HG03469 (cell line): ENCODE data around the gene PBX3.

ENCODE experiments used
- ATAC-seq: cut with Tn5 transposase; IDR thresholded peaks from one replicate; pipeline ENCODE4 v1.9.1; 2021; ENCODE audit warnings: mild to moderate bottlenecking, moderate library complexity, moderate number of reproducible peaks; ENCODE audit not compliant: unreplicated experiment

Gene PBX3

DNA sequence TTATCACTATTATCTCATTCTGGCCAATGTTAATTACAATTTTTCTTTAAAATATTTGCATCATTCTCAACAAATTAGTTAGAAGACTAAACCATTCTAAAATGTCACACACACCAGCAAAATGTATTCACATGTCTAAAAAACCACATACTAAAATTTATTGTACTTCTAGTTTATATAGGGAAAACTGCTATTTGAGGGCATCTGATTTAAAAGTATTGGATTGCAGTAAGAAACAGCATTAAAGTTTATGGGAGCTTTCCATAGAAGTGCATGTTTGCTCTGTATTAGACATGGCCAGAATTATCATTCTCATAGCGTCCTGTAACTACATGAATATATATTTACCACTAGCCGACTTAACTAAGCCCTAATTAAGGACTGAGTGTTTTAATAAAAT is 150.3 kb downstream of the PBX3 start:
- ATAC-seq = no peak

DNA sequence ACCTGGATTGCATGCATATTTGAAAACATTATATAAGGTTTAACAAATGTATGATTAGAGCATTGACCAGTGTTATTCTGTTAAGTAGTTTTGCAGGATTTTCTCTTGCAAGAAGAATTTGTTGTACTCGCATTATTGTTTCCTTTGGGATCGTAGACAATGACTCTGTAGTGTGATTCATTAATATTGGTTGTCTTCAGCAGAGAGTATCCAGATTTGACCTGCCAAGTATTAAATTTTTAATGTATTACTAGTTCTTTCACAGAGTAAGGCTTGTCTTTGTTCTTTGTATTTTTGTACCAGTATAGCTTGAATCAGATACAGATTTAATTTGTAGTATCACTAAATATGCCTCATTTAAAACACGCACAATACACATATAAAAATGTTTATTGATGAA is 155.0 kb downstream of the PBX3 start:
- ATAC-seq = no peak

DNA sequence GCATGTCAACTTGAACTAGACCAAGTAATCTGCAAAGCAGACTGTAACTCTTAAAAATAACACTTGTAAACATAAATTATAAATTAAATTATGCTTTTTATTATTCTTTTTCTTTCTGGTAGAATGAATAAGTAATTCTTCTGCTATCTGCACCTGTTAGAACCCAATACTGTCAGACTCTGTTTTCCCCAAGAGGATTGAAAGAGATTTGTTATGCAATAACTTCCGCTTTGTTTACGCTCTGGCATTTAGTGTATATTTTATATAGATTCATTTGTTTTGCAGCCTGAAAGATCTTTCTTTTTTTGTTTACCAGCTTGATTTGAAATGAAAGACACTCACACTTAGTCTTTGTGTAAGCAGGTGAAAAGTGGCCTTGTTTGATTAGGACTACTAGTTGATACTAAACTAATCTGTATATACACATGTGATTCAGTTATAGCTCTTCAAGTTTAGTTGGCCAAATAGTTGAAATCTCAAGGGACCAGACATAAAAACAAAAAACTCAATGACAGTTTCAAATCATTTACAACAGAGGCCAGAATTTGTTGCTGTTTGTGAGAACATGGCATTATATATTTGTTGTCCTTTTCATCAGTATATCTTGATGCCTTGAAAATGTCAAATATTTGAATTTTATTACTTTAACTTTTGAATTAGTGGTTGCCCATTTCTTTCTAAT is 155.8 kb downstream of the PBX3 start:
- no peak for ATAC-seq

- no peak for ATAC-seq
Observed at GRCh38 chr9:125904155-125904851, 157.1 kb downstream of the PBX3 start.

GRCh38 chr9:125906144-125906543 is 159.0 kb downstream of the PBX3 start:
- no peak for ATAC-seq

- ATAC-seq = no peak
Observed at GRCh38 chr9:125906893-125907292, 159.7 kb downstream of the PBX3 start.

DNA sequence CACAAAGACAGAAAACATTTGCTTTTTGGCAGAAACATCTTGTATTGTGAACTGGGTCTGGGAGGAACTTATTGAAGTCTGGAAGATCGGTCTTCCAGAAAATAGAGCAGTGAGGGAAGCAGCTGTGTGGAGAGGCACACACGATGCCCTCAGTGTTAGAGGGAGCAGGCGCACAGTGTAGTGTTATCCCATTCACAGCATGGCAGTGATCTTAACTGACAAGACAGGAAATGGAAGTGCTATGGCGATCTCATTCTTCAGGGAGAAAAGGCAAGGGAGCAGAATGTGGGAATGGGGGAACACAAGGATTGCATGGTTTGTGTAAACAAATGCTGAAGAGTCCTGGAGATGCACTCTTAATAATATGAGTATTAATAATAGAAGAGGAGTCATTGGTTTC is 161.0 kb downstream of the PBX3 start:
- ATAC-seq = no peak

DNA sequence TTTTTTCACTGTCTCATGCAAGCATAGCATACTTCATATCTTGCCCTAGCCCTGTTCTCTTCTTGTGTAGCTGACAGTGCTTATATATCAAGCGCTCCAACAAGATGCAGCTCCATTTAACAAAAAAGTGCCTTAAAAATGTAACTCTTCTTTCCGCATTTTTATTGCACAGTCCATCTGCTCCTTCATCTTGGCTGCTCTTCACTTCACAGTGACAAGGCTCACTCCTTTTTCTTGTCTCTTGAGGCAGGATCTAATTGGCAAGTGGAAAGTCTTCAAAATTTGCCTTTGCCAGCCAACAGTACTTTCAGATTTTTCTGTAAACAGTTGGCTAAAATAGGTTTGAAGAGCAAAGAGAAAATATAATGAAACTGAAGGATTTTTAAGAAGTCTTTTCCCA is 161.8 kb downstream of the PBX3 start:
- no peak for ATAC-seq

- ATAC-seq = no peak
Observed at GRCh38 chr9:125909459-125909858, 162.3 kb downstream of the PBX3 start.

GRCh38 chr9:125910286-125910685 is 163.1 kb downstream of the PBX3 start:
- ATAC-seq = no peak

- ATAC-seq = no peak
Observed at GRCh38 chr9:125911861-125912644, 164.9 kb downstream of the PBX3 start.

DNA sequence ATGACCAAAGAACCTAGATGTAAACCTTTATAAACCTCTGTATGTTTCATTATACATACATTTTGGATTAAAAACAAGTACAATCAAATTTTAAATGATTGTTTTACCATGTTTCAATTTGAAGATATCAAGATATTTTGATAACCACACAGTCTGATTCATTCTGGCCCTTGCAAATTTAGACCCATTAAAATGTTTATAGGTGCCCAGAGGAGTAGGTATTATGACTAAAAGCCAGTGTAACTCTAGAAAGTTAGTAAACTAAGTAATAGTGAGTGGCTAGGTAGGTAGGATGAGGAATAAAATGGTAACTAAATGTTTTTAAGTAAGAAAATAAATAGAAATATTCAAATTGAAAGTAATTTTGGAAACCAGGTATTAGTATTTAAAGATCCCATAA is 165.5 kb downstream of the PBX3 start:
- no peak for ATAC-seq

GRCh38 chr9:125913551-125913950 is 166.4 kb downstream of the PBX3 start:
- ATAC-seq = no peak

DNA sequence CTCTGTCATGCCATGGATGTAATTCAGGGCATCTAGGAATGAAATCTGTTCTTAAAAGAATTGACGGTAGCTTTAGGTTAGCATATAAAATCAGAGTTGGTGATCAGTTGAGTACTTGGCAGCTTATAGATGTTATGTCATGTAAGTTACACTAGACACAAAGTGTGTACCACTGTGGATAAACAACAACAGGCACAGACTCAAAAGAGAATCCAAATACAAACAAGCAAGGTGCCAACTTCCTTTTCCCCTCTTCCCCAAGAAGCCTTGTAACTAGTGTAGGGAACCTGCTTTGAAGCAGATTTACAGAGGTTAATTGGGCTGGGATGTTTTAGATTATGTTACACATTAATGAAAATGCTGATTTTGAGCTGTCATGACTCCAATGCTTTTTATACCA is 167.2 kb downstream of the PBX3 start:
- ATAC-seq = no peak

DNA sequence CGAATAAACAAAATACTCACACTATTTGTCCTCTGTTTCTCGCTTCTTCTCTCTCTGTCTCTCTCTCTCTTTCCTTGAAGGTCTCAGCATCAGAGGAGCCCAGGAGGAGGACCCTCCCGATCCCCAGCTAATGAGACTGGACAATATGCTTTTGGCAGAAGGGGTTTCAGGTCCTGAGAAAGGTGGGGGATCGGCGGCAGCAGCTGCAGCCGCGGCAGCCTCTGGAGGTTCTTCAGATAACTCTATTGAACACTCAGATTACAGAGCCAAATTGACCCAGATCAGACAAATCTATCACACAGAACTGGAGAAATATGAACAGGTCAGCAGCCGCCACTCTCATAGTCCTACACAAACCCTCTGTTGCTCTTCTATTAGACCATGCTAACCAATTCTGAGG is 168.4 kb downstream of the PBX3 start:
- no peak for ATAC-seq

DNA sequence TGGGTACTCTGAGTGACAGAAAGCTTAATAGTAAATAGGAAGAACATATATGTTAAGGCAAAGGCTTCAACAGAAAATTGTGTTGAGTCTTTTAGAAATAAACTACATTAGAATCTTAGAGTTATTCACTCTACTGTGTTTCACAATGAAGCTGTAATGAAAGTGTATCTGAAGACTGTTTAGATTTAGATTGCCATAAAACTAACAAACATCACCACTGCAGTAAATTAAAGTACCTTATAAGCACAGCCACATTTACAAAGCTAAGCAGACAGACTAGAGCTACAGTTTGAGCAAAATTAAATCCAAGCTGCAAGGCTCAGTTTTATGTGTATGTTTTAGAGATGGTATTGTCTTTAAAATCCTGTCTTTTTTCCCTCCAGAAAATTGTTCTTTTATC is 172.4 kb downstream of the PBX3 start:
- no peak for ATAC-seq

DNA sequence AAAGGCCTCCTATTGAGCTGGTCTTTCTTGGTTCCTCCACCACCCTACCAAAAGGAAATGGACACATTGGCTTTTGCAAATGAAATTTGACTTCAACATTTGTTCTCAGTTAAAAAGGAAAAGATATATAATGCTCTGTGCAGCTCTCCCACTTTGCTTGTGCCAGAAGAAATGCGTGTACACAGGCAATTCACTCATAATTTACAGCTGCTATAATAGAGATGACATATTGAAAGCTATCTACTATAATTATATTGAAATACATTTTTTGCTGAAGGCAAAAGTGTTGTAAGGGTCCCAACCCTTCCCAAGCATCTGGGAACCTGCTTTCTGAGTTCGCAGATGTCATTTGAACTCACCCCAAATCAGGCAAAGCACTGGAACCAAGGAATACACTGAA is 173.2 kb downstream of the PBX3 start:
- no peak for ATAC-seq

DNA sequence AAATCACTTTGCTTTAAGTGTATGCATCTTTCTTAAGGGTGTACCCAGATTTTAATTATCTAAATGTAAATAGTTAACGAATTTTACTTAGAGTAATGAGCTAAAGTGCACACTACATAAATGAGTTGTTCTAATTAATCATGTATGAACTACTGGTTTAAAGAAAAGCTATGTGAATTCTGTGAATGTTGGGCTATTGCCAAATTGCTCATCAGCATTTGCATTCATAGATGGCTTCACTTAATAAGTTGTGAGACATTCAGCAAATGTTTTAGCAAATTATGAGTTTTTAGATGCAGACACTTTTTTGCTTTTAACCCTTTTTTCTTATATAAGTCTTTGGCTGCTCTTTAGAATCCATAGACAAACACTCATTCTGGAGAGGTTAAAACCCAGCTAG is 175.7 kb downstream of the PBX3 start:
- ATAC-seq = no peak

- ATAC-seq = no peak
Observed at GRCh38 chr9:125924351-125924750, 177.2 kb downstream of the PBX3 start.

GRCh38 chr9:125926936-125927335 is 179.8 kb downstream of the PBX3 start:
- ATAC-seq = no peak

DNA sequence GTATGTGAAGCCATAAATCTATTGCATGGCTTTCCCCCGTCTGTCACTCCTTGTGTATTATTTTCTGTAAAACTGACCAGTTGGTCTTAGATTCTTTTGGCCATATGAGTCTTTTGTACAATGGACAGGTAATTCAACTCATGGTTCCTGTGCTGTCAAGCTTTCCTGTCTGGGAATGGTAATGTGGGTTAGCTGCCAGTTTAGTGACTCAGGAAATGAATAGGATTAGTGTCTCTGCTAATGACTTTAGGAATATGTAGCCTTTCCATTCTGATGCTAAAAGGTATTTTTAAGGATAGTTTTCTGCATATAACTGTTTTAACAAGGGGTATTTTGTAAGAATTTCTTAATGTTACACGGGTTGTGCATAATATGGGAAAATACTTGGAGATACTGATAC is 182.7 kb downstream of the PBX3 start:
- ATAC-seq = no peak

- ATAC-seq = no peak
Observed at GRCh38 chr9:125931211-125931610, 184.0 kb downstream of the PBX3 start.
